ENCODE measurements around the gene CREB3.

The CREB3 gene

DNA sequence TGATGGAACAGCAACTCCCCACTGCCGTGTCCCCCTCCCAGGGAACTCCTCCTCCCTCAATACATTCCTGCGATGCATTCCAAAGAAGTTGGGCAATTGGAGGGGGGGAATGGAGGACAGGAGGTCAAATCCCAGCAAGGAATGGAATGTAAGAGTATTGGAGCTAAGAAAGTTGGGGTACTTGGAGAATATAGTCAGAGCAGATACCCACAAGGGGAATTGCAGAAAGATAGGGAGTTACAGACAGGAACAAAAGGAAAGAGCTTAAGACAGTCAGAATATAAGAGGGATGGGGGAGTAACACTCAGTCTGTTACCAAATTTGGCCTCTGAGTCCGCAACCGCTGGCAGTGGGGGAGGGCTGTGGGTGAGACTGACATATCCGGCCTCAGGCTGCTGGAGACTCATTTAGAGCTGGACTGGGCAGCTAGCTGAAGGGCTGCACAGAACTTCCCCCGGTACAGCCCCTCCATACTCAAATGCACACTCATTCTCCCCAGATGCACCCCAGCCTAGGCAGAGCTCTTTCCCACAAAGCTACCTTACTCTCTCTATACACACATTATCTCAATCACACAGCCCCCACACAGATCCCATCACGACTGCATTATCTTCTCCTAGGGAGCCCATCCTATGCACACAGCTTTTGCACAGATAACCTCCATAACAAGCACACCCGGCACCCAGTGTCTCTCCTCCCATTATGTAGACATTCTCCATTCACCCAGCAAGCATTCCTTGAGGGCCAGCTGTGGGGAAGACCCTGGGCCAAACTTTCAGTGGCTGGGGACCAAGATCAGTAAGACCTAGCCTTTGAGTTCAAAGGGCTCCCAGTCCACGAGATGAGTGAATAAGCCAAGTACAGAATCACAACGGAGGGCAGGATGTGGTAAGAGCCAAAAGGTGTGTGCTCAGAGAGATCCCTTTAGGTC is 4.2 kb upstream of the CREB3 start:
- DNase-seq = no peak

DNA sequence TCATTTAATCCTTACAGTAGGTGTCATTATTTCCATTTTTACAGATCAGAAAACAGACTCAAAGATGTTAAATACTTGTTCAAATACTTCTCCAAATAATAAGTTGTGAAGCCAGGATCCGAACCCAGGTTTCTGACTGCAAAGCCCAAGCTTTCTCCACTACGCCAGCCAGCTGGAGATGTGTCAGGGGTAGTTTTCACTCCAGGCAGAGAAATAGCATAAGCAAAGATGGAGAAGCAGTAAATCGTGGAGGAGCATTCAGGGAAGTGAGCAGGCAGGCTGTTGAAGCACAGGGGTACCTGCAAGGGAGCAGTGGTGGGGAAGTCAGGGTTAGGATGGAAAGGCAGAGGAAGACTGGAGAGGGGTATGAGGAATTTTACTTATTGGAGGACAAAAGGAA is 3.4 kb upstream of the CREB3 start:
- DNase-seq = no peak

DNA sequence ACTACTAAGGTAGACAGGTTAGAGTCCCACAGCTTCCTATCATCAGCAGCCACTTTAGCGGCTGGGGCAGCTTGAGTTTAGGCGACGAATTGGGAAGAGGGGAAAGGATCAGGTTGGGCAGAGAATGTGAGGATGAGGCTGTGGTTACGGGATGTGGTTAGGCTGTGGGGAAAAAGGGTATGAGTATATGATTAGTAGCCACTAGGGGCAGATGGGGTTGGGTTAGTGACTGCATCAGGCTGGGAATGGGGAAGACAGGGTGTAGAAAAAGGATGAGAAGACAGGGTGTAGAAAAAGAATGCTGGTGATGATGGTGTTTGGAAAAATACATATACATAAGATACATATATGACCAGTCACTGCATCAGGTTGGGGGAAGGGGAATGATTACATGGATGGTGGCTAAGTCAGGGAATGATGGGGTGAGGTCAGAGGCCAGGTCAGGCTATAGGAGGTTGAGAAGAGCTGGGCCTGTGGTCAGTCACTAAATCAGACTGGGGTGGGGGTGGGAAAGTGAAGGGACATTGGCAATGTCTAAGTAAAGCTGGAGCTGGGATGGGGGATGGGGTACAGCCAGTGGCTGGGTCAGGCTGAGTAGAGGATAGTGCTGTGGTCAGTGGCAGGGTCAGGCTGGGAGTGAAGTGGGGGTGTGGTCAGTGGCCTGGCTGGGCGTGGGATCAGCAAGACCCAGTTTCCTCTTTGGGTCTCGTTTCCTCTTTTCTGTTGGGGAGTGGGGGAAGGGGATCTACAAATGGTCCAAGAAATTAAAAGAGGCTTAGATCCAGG is 2.6 kb upstream of the CREB3 start:
- DNase-seq = peak; percentile 39 to 48

DNA sequence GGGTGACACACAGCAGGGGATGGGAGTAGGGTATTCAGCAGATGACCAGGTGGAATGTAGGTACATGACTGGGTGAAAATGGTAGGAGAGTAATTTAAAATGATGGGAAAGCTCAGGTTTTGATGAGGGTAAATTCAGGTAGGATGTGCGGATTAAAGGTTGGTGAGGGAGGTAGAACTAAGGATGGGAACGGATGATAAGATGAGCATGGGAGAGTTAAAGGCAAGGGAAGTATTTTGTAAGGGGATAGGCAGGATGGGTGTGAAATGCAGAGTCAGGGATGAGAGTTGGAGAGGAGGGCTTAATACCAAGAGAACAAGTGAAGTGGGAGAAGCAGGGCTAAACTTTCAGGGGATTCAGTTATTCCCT is 2.0 kb upstream of the CREB3 start:
- no peak for DNase-seq

- DNase-seq = no peak
Observed at GRCh38 chr9:35731415-35732184, 866 bp upstream of the CREB3 start.

DNA sequence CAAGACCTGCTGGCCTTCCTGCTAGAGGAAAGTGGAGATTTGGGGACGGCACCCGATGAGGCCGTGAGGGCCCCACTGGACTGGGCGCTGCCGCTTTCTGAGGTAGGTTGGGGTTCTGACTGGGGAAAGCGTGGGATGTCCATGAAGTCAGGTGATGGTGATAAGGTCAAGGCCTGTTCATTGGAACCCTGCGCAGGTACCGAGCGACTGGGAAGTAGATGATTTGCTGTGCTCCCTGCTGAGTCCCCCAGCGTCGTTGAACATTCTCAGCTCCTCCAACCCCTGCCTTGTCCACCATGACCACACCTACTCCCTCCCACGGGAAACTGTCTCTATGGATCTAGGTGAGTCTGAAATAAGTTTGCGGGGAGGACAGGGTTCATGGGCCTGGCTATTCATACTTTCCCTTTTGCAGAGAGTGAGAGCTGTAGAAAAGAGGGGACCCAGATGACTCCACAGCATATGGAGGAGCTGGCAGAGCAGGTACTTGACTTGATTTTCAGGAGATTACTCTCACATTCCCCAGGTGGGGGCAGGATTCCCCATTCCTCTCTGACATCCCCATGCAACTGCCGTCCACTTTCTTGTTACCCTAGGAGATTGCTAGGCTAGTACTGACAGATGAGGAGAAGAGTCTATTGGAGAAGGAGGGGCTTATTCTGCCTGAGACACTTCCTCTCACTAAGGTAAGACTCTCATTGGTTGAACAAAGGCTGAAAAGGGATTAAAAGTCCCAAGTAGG is 505 bp downstream of the CREB3 start:
- DNase-seq = peak in 1 of 2 experiments; percentile 25

GRCh38 chr9:35734096-35734495 is 1.6 kb downstream of the CREB3 start:
- no peak for DNase-seq

DNA sequence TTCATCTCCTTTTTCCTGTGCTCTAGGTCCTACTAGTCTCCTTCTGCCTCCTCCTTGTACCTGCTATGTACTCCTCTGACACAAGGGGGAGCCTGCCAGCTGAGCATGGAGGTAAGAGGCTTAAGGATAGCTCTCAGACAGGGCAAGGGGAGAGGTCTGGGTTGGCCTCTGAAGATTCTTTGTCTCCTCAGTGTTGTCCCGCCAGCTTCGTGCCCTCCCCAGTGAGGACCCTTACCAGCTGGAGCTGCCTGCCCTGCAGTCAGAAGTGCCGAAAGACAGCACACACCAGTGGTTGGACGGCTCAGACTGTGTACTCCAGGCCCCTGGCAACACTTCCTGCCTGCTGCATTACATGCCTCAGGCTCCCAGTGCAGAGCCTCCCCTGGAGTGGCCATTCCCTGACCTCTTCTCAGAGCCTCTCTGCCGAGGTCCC is 3.8 kb downstream of the CREB3 start:
- peak; percentile 54 to 64 for DNase-seq

- DNase-seq = no peak
Observed at GRCh38 chr9:35737143-35737542, 4.7 kb downstream of the CREB3 start.

- no peak for DNase-seq
Observed at GRCh38 chr9:35738186-35738585, 5.7 kb downstream of the CREB3 start.

DNA sequence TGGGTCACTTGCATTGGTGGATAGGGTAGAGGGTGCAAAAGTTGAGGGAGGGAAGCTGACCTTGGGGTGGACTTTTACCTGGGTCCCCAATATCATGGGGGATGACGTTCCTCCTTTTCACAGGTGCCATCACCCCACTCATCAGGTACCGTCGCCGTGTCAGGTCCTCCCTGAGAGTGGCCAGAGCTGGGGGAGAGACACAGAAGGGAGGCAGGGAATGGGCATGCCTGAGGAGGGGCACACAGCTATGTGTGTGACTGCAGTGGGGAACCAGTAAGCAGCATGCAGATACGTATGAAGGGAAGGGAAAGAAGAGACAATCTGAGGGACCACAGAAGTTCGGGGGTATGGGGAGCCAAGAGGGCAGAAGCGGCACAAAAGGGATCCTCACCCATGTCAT is 6.5 kb downstream of the CREB3 start:
- no peak for DNase-seq

- DNase-seq = no peak
Observed at GRCh38 chr9:35740243-35740642, 7.8 kb downstream of the CREB3 start.

GRCh38 chr9:35741740-35742139 is 9.3 kb downstream of the CREB3 start:
- no peak for DNase-seq

GRCh38 chr9:35743452-35743851 is 11.0 kb downstream of the CREB3 start:
- DNase-seq = no peak

- no peak for DNase-seq
Observed at GRCh38 chr9:35743880-35744518, 11.5 kb downstream of the CREB3 start.

DNA sequence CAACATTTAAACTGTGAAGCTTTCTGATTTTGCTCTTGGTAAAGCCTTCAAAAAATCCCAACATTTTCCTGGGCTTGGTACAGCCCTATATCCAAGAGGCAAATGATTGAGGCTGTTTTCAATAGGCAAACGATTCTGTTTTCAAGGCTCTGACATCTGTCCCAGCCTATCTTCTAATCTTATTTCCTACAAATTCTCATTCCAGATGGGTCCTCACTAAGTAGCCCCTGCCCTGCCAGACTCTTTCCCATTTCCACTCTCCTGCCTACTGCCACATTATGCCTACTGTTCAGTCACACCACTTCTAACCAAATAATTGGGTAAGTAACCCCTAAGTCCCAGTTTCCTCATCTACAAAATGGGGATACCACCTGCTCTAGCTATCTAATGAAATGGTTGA is 13.1 kb downstream of the CREB3 start:
- DNase-seq = no peak

GRCh38 chr9:35746583-35746982 is 14.1 kb downstream of the CREB3 start:
- DNase-seq = no peak

GRCh38 chr9:35748242-35748857 is 15.9 kb downstream of the CREB3 start:
- no peak for DNase-seq

DNA sequence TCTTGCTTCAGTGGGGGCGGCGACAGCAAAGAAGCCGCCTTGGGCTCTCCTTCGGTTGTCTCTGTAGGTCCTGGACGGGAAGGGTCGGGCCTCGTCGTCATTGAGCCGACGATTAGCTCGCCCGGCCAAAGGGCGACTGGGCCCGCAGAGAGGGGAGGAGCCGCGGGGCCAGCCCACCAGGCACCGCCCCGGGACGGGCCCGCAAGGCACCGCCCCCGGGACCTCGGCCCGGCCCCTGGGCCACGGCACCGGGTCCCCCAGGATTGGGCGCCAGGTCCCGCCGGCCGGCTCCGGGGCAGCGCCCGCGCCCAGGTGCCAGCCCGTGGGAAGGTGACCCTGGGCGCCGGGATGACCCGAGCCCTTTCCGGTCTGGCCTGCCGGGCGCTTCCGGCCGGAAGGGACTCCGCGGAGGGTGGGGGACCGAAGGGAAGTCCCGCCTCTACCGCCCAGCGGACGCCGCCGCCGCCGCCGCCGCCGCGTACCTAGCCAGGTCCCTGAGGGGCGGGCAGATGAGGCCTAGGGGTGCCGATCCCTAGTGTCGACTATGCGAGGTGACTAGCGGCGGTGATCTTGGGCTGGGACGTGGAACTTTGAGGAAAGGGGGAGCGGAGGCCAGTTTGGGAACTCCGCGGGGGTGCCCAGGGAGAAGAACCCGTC is 16.5 kb downstream of the CREB3 start, which contains the start of the genes GBA2 and RGP1:
Gene GBA2, minus strand, starts transcription at position 371 of the 657 bp plus-strand sequence. CDS start 524 bp downstream, outside the sequence.
Gene RGP1, plus strand, starts transcription at position 430 of the 657 bp plus-strand sequence. CDS start 469 bp downstream, outside the sequence.
- peak in 1 of 2 experiments; percentile 65 for DNase-seq

DNA sequence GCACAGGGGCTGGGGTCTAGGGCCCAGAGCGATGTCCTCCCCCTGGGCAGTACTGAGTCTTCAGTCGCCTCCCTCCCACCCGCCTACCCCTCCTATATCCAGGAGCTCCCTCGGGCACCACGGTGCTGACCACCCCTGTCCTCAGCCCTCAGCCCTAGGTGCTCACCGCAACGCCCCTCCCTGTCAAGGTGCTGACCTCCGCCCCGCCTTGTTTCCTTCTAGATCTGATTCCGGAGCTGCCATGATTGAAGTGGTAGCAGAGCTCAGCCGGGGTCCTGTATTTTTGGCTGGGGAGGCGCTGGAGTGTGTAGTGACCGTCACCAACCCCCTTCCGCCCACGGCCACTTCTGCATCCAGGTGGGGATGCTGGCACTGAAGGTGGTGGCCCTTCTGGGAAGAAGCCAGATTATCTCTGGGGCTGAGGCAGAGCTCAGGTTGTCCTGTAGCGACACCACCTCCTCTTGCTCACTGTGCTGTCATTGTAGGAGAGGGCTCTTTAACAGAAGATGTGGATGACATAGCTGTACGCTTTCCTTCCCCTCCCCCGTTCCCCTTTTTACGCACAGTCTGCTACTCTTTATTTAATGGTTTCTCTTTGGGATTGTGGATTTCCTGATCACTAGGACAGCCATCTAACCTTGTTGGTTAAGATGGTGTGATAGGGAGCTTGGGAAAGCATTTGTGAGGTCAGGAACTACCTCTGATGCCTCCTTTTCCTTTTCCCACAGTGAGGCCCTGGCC is 17.2 kb downstream of the CREB3 start:
- DNase-seq = no peak

Data from NCI-H446 (cell line).